Rectal smooth muscle tissue (tissue), 1 donor: ENCODE measurements around the gene PADI4.

Source experiments
- H3K27ac ChIP-seq: one replicate; pipeline ENCODE4 v1.7.0; 2013; ENCODE audit warnings: low read depth, low read length, inconsistent platforms
- H3K27me3 ChIP-seq: one replicate; pipeline ENCODE4 v1.7.0; 2013; ENCODE audit warnings: low read length; ENCODE audit not compliant: control insufficient read depth, insufficient read depth
- H3K36me3 ChIP-seq: one replicate; pipeline ENCODE4 v1.7.0; 2013; ENCODE audit warnings: low read length; ENCODE audit not compliant: control insufficient read depth, insufficient read depth
- H3K4me1 ChIP-seq: one replicate; pipeline ENCODE4 v1.7.0; 2013; ENCODE audit warnings: low read length; ENCODE audit not compliant: control insufficient read depth, insufficient read depth
- H3K4me3 ChIP-seq: one replicate; pipeline ENCODE4 v1.7.0; 2013; ENCODE audit warnings: low read length
- H3K9ac ChIP-seq: one replicate; pipeline ENCODE4 v1.7.0; 2013; ENCODE audit warnings: low read length

PADI4 gene

GRCh38 chr1:17290553-17290952 lies 17.4 kb upstream of the PADI4 start:
- no peak overlapping the region for H3K27ac ChIP-seq
- peaks cover 4% of the 10 kb centered on the region for H3K27me3 ChIP-seq
- H3K4me1 ChIP-seq = no peaks in the 10 kb centered on the region
- no peak overlapping the region for H3K9ac ChIP-seq
- no peak overlapping the region for H3K4me3 ChIP-seq
- no peaks in the 10 kb centered on the region for H3K36me3 ChIP-seq

- H3K27me3 ChIP-seq = peaks cover 4% of the 10 kb centered on the region
- no peaks in the 10 kb centered on the region for H3K4me1 ChIP-seq
- H3K27ac ChIP-seq = no peak overlapping the region
- no peaks in the 10 kb centered on the region for H3K36me3 ChIP-seq
- H3K9ac ChIP-seq = no peak overlapping the region
- no peak overlapping the region for H3K4me3 ChIP-seq
Measured at GRCh38 chr1:17292299-17293160, 15.5 kb upstream of the PADI4 start.

DNA sequence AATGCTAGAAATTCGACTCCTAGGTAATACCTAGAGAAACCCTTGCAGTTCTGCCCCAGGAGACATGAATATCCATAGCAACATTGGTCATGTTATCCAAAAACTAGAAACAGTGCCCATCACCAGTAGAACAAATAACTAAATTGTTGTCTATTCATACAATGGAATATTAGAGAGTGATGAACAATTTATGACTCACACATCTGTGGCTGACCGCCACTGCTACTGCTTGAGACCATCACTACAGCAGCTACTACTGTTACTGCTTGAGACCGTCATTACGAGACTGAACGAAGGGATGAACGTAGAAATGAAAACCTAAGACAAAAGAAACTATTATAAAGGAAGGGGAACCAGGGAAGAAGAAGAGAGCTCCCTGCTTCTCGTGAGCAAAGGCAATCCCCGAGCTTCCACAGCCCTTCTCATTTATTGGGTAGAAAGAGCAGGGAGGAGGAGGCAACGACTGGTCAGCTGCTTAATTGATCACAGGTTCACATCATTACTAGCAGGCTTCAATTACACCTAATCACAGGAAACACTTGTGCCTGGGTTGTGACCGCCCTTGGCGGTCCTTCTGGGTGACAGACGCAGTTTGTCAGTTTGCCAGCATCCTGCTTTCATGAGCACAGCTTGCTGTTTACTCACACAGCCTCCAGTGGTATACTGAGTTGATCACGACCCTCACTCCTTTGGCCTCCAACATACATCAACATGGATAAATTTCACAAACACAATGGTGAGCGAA lies 14.1 kb upstream of the PADI4 start:
- H3K36me3 ChIP-seq = no peaks in the 10 kb centered on the region
- no peak overlapping the region for H3K4me3 ChIP-seq
- H3K9ac ChIP-seq = no peak overlapping the region
- H3K27me3 ChIP-seq = peaks cover 4% of the 10 kb centered on the region
- no peaks in the 10 kb centered on the region for H3K4me1 ChIP-seq
- no peak overlapping the region for H3K27ac ChIP-seq

- Histone ChIP-seq H3K4me1 (no peaks in the 10 kb centered on the region), H3K27ac (no peak overlapping the region), H3K4me3 (no peak overlapping the region), H3K36me3 (no peaks in the 10 kb centered on the region), H3K9ac (no peak overlapping the region), H3K27me3 (peaks cover 4% of the 10 kb centered on the region)
Measured at GRCh38 chr1:17295292-17295691, 12.7 kb upstream of the PADI4 start.

DNA sequence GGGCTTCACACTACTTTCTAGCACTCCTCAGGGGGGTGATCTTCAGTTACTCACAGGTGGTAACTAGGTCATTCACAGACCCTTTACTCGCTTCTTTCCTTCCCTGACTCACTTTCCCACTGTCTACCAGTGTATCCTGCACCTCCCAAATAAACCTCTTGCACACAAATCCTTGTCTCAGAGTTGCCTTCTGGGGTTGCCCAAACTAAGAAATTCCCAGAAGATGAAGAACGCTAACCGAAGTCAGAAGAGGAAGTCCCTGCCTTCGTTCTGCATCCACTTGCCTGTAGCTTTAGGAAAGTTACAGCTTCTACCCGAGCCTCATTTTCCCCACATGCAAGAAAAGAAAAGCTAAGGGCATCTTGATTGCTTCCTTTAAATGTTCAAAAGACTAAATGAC lies 11.9 kb upstream of the PADI4 start:
- Histone ChIP-seq H3K27me3 (no peaks in the 10 kb centered on the region), H3K4me3 (no peak overlapping the region), H3K4me1 (no peaks in the 10 kb centered on the region), H3K9ac (no peak overlapping the region), H3K36me3 (no peaks in the 10 kb centered on the region), H3K27ac (no peak overlapping the region)

- Histone ChIP-seq H3K27ac (no peak overlapping the region), H3K4me3 (no peak overlapping the region), H3K36me3 (no peaks in the 10 kb centered on the region)
Measured at GRCh38 chr1:17297991-17298390, 10.0 kb upstream of the PADI4 start.

DNA sequence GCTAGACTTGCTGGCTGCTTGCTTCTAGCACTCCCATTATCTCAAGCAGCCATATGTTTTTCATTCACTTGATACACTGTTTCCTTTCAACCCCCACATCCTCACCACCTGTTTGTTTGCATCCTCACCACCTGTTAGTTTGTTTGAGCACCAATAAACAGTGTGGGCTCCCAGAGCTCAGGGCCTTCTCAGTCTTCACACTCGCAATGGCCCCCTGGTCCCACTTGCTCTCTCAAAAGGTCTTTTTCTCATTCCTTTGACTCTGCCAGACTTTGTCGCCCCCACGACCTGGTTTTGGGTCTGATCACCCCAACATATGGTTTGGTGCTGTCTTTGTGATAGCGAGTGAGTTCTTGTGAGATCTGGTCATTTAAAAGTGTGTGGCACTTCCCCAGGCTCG lies 6.2 kb upstream of the PADI4 start:
- Histone ChIP-seq H3K36me3 (no peaks in the 10 kb centered on the region), H3K9ac (no peak overlapping the region), H3K4me1 (no peaks in the 10 kb centered on the region), H3K27ac (no peak overlapping the region), H3K4me3 (no peak overlapping the region), H3K27me3 (no peaks in the 10 kb centered on the region)

More at GRCh38 chr1:17297991-17298390, 10.0 kb upstream of the PADI4 start:
- no peaks in the 10 kb centered on the region for H3K27me3 ChIP-seq
- no peak overlapping the region for H3K9ac ChIP-seq
- H3K4me1 ChIP-seq = no peaks in the 10 kb centered on the region

- H3K4me1 ChIP-seq = no peaks in the 10 kb centered on the region
- H3K36me3 ChIP-seq = no peaks in the 10 kb centered on the region
- H3K4me3 ChIP-seq = no peak overlapping the region
- peaks cover 8% of the 10 kb centered on the region for H3K27me3 ChIP-seq
- no peak overlapping the region for H3K9ac ChIP-seq
- H3K27ac ChIP-seq = no peak overlapping the region
Measured at GRCh38 chr1:17304151-17304825, 3.7 kb upstream of the PADI4 start.

GRCh38 chr1:17304826-17305175 lies 3.2 kb upstream of the PADI4 start:
- Histone ChIP-seq H3K27me3 (peaks cover 8% of the 10 kb centered on the region), H3K9ac (no peak overlapping the region), H3K4me3 (no peak overlapping the region), H3K36me3 (no peaks in the 10 kb centered on the region), H3K27ac (no peak overlapping the region), H3K4me1 (no peaks in the 10 kb centered on the region)

- H3K9ac ChIP-seq = no peak overlapping the region
- H3K36me3 ChIP-seq = no peaks in the 10 kb centered on the region
- H3K27me3 ChIP-seq = peaks cover 11% of the 10 kb centered on the region
Measured at GRCh38 chr1:17305576-17306095, 2.4 kb upstream of the PADI4 start.

DNA sequence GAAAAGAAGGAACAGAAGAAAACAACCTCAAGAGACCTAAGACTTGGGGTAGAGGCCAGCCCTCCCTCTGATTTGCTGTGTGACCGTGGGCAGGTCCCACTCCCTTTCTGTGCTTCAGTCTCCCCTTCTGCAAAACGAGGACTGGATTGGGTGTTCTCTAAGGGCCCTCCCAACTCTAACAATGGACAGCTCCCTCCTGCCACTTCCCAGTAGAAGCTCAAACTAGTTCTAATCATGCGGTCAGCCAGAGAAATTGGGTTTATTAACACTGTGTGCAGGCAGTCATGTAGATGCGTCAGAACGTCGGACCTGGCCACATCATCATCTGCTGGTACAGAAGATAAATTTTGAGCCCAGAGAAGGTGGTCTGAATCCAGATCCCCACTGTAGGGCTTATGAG lies 1.6 kb upstream of the PADI4 start:
- Histone ChIP-seq H3K4me3 (no peak overlapping the region), H3K36me3 (no peaks in the 10 kb centered on the region), H3K4me1 (no peaks in the 10 kb centered on the region), H3K27me3 (peaks cover 11% of the 10 kb centered on the region), H3K9ac (no peak overlapping the region), H3K27ac (no peak overlapping the region)

More at GRCh38 chr1:17305576-17306095, 2.4 kb upstream of the PADI4 start:
- Histone ChIP-seq H3K4me1 (no peaks in the 10 kb centered on the region), H3K27ac (no peak overlapping the region), H3K4me3 (no peak overlapping the region)

DNA sequence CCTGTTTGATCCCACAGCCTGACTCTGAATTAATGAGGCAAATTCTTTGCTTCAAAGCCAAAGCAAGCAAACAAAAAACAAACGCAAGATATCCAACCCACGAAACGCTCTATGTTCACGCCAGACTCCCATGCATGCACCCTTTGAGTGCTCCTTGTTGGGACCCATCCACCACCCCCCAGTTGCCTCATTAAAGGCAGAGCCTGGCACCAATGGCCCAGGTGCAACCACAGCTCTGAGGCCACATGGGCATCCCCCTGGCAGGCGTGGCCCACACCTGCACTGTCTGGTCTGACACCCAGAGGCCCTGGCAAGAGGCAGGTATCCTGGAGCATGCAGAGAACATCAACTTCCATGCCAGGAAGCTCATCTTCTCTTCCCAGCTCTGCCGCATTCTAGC lies 1.1 kb upstream of the PADI4 start:
- Histone ChIP-seq H3K36me3 (no peaks in the 10 kb centered on the region), H3K27ac (no peak overlapping the region), H3K4me1 (no peaks in the 10 kb centered on the region)

More for the DNA sequence above, 1.1 kb upstream of the PADI4 start:
- Histone ChIP-seq H3K4me3 (no peak overlapping the region), H3K9ac (no peak overlapping the region), H3K27me3 (peaks cover 11% of the 10 kb centered on the region)
